ENCODE measurements around the gene THSD4. TPM values are rescaled to one million over a fixed set of nuclear protein-coding genes. Genes with fewer than 3 reads are reported as not detected.
A peak's percentile ranks its signal among the peaks of the same experiment; 100 is the strongest.
"Not testable (repeated sequence)": the region's sequence is repeated elsewhere in the genome, so short reads cannot be mapped to it uniquely, and the experiment has no call there.

THSD4 gene
- total RNA-seq, 1 donor = 50.9 TPM

DNA sequence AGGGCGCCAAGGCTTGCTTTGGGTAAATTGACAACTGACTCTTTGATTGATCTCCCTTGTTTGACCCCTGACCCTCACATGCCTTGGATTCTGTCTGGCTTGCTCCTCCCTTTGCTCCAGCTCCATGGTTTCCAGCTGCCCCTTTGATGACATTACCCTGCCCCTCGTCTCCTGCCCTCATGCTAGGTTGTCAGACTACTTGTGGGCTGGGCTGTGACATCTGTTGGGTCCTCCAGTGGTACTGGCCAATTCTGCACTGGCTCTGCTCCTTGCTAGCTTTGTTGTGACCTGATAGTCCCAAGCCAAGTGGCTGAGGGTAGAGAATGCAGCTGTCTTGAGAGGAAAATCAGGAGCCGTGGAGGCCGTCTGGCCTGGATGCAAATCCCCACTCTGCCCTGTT lies 6.2 kb downstream of the THSD4 start:
- no peak for DNase-seq (ENCODE audit: low read depth)
- TF ChIP-seq, protein P1, sequence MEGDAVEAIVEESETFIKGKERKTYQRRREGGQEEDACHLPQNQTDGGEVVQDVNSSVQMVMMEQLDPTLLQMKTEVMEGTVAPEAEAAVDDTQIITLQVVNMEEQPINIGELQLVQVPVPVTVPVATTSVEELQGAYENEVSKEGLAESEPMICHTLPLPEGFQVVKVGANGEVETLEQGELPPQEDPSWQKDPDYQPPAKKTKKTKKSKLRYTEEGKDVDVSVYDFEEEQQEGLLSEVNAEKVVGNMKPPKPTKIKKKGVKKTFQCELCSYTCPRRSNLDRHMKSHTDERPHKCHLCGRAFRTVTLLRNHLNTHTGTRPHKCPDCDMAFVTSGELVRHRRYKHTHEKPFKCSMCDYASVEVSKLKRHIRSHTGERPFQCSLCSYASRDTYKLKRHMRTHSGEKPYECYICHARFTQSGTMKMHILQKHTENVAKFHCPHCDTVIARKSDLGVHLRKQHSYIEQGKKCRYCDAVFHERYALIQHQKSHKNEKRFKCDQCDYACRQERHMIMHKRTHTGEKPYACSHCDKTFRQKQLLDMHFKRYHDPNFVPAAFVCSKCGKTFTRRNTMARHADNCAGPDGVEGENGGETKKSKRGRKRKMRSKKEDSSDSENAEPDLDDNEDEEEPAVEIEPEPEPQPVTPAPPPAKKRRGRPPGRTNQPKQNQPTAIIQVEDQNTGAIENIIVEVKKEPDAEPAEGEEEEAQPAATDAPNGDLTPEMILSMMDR (IDR thresholded peaks at IDR 0.05; ENCODE audit: insufficient read depth, low read length) = no peak
- no peak overlapping the region for H3K4me3 ChIP-seq (ENCODE audit: low read depth, low read length)

DNA sequence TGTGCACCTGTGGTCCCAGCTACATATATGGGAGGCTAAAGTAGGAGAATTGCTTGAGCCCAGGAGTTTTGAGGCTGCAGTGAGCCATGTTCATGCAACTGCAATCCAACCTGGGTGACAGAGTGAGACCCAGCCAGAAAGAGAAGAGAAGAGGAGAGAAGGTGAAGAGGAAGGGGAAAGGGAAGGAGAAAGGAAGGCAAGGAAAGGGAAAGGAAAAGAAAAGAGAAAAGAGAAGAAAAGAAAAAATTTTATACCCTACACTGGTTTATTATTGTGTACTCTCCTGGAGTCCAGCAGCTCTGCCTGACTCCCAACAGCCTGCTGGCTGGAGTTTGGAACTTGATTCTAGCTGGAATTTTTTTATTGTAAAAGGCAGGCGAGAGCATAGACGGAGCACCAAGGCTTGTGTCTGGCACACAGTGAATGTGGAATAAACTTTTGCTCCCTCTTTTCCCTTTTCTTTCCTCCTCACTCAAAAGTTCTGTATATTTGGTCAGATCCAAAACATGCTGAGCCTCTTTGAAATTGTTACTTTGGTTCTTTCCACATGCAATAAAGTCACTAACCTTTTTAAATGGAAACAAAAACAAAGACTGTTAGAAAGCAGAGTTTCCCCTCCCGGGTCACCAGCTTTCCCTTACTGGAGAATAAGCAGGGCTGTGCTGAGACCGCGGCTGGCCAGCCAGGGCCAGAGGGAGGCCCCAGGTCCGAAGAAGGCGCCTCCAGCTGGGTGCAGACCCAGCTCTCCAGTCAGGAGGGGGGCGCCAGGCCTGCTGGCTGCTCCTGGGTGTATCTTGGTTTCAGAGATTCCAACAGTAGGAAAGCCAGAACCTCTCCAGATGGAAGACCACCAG lies 9.9 kb downstream of the THSD4 start:
- H3K4me3 ChIP-seq (ENCODE audit: low read depth, low read length) = peak overlapping the region; percentile 32
- peak; percentile 57 for DNase-seq (ENCODE audit: low read depth)
- TF ChIP-seq, protein P1 (IDR thresholded peaks at IDR 0.05; ENCODE audit: insufficient read depth, low read length) = peak; percentile 26

DNA sequence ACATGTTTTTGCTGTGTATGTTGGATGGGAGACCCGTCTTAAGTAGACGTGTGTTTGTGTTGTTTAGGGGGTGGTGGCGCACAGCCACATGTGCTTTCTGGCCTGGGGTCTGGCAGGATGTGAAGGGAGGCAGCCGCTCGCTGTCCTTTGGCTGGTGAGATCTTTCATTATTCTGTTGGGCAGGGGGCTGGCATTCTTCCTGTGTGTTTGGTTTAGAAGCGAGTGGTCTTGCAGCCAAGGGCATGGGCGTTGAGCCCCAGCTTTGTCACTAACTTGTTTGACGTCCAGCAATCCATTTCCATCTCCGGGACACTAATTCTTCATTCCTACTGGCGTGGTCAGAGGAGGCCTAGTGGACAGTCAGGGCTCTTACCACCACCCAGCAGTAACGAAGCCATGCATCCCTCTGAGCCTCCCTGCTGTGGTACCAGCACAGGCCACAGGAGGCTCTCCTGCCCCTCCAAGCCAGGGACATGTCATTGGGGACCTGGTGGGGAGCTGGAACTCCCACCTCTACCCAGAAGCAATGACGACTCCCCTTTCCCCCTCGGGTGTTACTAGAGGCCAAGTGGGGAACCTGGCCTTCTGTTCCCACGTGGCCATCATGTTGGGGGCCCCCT lies 10.7 kb downstream of the THSD4 start:
- TF ChIP-seq, protein P1 (IDR thresholded peaks at IDR 0.05; ENCODE audit: insufficient read depth, low read length) = peak; percentile 52
- DNase-seq (ENCODE audit: low read depth) = peak; percentile 42
- H3K4me3 ChIP-seq (ENCODE audit: low read depth, low read length) = no peak overlapping the region

DNA sequence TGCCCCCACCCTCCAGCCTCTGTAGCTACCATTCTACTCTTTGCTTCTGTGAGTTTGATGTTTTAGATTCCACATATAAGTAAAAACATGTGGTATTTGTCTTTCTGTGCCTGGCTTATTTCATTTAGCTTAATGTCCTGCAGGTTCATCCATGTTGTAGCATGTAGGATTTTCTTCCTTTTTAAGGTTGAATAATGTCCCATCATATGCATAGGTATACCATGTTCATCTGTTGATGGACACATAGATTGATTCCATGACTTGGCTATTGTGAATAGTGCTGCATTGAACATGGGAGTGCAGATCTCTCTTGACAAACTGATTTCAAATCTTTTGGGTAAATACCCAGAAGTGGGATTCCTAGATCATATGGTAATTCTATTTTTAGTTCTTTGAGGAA lies 11.8 kb downstream of the THSD4 start:
- H3K4me3 ChIP-seq (ENCODE audit: low read depth, low read length) = no peak overlapping the region
- no peak for DNase-seq (ENCODE audit: low read depth)
- TF ChIP-seq, protein P1 (IDR thresholded peaks at IDR 0.05; ENCODE audit: insufficient read depth, low read length) = no peak

DNA sequence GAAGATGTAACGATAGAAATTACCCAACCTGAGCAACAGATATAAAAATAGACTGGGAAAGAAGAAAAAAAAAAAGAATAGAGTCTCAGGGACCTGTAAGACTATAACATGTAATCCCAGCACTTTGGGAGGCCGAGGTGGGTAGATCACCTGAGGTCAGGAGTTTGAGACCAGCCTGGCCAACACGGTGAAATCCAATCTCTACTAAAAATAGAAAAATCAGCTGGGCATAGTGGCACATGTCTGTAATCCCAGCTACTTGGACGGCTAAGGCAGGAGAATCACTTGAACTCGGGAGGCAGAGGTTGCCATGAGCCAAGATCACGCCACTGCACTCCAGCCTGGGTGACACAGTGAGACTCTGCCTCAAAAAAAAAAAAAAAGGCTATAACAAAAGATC lies 12.9 kb downstream of the THSD4 start:
- H3K4me3 ChIP-seq (ENCODE audit: low read depth, low read length); DNase-seq (ENCODE audit: low read depth): not testable (repeated sequence)

DNA sequence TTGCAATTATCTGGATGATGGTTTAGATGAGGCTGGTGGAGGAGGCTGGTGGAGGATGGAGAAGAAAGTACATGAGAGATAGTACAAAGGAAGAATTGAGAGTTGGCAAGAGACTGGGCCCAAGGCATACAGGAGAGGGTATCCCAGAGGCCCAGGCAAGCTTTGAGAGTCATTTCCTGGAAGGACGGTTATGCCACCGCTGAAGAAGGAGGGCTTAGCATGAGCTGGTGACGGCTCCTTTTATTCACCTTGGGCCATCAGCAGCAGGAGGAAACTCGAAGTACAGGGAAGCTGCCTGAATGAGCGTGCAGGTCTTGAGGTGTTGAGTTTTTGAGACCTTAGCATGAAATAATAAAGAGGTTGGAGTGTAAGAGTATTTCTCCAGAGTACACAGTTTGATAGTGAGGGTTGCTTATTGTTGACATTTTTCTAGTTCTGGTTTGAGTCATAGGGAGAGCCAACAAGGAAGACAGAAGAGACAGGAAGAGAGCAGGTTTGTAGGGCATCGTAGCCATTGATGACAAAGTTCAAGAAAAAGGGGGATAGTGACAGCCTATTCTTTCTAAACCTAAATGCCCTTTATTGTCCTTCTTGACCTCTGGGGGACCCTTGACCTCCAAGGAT lies 13.8 kb downstream of the THSD4 start:
- TF ChIP-seq, protein P1 (IDR thresholded peaks at IDR 0.05; ENCODE audit: insufficient read depth, low read length) = no peak
- H3K4me3 ChIP-seq (ENCODE audit: low read depth, low read length) = no peak overlapping the region
- DNase-seq (ENCODE audit: low read depth) = no peak

DNA sequence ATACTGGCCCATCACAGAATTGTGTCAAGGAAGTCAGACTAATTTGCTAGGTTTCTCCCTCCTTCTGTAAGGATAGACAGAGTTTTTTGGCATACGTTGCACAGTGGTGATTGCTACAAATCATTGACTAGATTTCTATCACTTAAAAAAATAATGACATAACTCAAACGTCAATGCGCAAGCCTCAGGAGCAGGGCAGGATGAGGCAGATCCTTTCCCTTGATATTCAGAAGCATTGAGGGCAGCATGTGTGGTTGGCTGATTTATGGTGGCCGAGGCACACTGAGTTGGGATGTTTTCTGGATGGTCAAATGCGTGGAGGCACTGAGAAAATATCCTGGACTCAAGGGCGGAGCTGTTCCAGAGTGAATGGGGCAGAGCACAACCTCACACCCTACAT lies 14.4 kb downstream of the THSD4 start:
- H3K4me3 ChIP-seq (ENCODE audit: low read depth, low read length) = no peak overlapping the region
- no peak for DNase-seq (ENCODE audit: low read depth)
- TF ChIP-seq, protein P1 (IDR thresholded peaks at IDR 0.05; ENCODE audit: insufficient read depth, low read length) = no peak

All from fibroblast of the aortic adventitia (primary cell).